Measurements from ENCODE around the gene DSCAML1.

DSCAML1 gene

DNA sequence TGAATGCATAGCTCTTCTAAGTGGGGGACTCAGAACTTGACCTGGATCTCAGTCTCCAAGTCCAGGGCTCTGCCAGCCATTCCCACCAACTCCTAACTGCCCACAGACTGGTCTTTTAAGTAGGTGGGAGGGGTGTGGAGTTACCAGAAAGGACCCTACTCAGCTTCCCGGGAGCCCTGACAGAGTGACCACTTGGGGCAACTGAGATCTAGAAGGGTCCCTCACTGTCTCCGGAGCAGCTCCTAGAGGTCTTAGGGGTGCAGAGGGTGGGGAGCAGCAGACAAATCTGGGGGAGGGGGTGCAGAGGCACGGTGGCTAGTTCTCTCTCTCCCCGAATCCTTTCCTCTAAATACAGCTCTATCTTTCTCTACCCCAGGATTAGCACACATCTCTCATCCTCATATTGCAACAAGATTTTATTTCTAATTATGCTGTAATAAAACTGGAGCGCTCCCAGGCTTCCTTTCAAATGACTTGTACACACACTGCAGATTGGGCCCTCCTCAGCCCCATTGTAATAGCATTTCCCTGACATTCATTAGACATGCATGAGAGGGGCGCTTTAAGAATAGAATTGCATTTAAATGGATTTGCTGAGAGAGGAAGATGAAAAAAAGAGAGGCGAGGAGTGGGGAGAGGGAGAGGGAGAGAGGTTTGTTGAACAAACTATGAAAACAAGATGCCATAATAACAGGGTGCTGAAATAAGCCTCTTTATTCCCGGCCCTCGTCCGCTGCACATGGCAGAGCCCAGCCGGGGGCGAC, 250.4 kb downstream of the DSCAML1 start:
- DNase-seq (ENCODE audit: low read depth) = no peak

DNA sequence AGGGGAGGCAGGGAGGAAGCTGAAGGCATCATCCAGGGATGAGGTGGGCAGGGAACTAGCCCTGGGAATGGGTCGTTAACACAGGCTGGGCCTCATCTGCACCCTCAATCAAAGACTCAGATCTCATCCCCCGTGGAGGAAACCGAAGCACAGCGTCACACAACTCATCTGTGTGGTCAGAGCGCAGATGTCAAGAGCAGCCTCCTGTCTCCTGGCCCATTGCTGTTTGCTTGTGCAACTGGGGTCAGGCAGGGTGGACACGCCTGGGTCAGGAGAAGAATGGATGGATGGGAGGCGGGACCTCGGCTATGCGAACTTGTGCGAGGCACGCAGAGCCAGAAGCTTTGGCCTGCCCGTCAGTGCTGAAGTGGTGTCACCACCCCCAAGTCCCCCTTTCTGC, 251.3 kb downstream of the DSCAML1 start:
- DNase-seq (ENCODE audit: low read depth) = no peak

DNA sequence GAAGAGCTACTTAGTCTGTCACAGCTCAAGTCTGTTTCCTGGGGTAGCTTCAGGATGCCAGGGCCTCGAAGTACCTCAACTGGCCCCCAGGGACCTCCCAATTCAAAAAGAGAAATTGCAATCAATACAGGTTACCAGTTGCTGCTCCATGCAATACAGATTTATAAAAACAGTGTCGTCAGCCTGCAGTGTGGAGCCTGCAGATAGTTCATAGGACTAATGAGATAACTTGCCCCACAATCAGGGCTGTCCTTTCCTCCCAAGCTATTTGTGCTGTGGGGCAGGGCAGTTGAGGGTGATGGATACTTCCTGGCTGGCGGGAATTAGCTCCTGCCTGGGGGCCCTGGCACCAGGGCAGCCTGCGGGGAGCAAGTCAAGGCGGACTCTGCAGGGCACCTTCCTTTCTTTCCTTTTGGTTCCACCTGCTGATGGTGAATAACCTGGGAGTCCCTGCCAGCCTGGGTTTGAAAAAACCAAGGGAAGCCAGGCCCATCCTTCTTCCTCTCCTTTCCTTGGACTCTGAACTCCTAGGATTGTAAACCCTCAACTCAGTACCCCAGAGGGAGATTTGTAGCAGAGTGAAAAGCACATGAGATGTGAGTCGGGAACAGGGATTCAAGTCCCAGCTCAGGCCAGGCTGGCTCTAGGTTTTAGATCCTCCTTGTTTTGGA, 252.8 kb downstream of the DSCAML1 start:
- no peak for DNase-seq (ENCODE audit: low read depth)

DNA sequence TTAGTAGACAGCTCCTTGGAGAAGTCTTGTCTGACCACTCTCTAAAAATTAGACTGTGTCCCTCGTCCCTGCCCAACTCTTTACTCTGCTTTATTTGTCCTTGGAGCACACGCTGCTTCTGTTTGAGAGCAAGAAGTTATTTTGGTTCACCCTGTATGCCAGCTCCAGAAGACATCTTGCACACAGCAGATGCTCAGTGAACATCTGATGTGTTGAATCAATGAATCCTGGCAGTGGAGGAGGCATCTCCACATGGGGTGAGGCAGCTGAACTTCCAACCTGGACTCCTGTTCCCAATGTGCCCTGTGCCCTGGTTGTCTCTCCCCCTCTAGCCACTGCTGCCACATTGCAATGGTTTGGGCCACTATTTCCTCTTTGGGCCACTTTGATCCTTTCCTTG, 255.8 kb downstream of the DSCAML1 start:
- DNase-seq (ENCODE audit: low read depth) = no peak

DNA sequence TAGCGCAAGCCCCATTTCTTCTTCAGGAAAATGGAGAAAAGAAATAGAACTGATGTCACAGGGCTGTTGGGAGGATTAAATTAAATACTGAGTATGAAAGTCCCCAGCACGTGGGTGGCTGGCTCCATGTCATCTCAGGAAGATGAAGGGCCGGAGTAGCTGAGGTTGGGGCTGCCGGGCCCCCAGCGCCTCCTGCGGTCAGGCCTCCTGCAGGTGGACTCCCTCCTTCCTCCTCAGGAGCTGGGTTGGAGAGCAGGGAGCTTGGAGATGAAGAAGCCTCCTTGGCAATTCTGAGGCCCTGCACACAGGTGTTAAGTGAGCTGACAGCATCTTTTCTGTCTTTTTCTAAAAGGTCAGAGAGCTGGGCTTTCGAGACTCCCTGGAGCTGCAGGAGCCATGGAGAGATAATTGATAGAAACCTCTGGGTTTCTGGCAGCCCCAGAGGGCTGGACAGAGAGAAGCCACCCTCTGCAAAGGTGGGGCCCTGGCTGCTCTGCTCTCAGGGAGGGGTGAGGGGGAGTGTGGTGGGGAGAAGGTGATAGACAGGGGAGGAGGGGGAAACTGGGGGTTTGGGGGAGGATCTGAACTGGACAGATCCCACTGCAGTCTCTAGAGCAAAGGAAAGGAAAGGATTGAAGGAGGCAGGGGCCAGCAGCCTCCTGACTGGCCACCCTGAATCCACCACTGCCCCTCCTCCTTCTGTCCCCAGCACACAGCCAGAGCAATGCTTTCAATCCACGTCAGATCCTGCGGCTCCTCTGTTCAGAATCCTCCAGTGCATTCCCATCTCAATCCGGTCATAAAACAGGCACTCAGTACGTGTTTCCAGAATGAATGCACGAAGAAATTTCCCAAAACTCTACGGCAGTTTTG, 258.5 kb downstream of the DSCAML1 start:
- DNase-seq (ENCODE audit: low read depth) = no peak

DNA sequence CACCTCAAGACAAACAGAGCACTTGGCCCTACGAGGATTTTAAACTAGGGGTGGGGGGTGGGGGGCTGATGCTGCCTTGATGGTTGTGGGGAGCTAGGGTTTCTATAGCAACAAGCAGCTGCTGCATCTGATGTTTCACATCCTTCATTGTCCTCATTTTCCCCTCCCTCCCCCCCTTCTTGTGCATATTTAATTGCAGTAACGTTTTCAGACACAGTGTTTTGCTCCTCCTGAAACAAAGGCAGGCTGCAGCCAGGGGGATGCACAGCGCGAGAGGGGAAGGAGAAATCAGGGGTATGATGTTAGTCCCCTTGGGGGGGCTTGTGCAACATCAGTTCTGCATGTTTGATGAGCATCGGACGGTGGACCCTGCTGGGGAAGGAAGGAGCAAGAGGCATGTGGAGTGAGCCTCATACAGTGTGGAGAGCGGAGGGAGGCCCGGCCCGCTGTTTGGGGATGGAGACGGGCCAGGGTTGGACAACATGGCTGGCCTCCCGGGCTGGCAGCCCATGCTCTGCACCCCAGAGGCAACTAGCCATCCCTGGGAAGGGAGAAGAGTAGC, 261.1 kb downstream of the DSCAML1 start:
- no peak for DNase-seq (ENCODE audit: low read depth)

DNA sequence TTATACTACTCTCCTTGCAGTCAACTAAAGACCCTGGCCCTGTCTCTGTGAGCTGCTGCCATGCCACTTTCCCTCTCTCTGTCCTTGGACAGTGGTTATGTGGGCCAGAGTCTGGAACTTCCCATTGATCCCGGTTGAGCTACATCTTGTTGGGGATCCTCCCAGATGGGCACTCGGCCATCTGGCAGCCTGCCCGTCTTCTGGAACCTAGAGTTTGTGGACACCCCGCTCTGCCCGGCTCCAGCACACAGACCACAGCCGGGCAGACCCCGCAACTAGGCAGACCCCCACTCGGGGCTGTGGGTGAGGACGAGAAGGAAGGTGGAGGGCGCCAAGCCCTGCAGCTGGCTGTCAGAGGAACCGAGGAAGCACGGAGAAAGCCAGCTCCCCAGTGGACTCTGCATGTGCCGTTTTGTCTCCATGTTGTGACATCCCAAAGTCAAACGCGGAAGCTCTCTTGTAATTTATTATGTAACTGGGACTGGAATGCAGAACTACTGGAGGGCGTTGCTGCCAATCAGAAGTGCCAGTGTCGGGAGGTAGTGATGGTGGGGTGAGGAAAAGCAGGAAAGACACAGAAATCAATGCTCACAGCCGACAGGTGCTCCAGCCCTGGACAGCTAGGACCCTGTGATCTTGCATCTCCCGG, 261.7 kb downstream of the DSCAML1 start:
- DNase-seq (ENCODE audit: low read depth) = no peak

DNA sequence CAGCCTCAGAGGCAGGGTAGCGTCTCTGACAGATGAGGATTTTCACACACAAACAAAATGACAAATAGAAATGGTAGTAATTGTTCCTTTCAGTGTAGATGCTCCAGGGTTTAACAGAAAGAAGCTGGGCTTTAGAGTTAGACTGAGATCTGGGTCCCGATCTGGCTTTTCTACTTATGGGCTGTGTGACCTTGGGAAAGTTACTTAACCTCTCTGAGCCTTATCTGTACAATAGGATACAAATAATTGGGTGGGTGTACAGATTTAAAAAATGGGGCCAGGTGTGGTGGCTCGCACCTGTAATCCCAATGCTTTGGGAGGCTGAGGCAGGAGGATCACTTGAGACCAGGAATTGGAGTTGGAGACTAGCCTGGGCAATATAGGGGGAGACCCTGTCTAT, 264.4 kb downstream of the DSCAML1 start:
- DNase-seq (ENCODE audit: low read depth) = no peak

DNA sequence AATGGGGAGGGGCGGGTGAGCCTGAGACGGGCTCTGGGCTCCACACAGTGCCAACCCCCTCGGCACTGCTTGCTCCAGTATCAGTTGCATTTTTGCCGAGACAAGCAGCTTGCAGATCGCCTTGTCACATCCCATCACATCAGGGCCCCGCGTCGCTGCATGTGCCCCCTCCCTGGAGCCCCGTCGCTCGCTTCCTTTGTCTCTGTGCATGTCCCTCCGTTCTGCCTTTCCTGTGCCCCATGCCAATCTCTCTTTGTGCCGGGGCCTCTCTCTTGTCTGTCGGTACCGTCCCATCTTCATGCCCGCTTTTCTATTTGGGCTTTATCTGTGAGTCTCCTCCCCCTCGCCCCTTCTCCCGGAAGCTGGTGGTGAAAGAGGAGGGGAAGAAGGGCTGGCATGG, 267.2 kb downstream of the DSCAML1 start:
- no peak for DNase-seq (ENCODE audit: low read depth)

DNA sequence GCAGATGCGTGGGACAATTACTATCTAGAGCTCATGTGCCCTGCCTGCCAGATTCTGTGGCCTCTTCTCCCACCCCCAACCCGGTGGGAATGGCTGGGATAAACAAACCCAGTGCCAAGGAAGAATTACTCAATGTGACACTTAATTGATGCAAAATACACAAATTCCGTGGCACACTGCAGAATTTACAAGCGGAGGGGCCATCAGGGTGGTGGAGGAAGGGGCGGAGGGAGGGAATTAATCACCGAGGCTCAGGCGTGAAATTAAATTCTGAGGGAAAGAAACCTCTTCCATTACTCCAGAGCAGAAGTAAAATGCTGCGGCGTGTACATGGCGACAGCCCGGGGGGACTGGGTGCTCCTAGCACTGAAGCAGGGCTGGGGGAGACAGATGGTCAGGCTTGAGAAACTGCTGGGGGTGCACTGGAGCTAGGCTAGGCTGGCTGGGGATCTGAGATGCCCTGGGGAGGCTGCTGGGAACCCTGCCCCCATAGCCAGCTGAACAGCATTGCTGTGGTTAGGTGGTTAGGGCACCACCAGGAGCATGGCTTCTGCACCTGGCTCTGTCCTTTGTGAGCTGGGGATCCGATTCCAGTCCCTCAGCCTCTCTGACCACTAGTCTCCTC, 268.8 kb downstream of the DSCAML1 start:
- no peak for DNase-seq (ENCODE audit: low read depth)

DNA sequence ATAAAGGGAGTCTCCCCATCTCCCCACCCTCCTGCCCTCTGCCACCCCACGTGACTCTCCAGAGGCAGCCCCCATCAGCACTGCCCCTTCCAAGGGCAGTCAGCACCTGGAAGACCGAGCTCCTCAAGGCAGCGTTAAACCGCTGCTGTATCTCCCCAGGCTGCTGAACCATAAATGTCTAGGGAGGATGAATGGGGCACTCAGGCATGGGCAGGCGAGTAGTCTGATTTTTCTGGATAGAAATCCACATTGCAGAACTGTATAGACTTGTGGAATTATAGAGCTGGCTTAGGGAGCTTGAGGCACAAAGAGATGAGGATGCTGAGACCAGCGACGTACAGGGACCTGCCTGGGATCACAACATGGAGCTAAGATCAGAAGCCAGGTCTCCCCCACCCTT, 269.7 kb downstream of the DSCAML1 start:
- no peak for DNase-seq (ENCODE audit: low read depth)

DNA sequence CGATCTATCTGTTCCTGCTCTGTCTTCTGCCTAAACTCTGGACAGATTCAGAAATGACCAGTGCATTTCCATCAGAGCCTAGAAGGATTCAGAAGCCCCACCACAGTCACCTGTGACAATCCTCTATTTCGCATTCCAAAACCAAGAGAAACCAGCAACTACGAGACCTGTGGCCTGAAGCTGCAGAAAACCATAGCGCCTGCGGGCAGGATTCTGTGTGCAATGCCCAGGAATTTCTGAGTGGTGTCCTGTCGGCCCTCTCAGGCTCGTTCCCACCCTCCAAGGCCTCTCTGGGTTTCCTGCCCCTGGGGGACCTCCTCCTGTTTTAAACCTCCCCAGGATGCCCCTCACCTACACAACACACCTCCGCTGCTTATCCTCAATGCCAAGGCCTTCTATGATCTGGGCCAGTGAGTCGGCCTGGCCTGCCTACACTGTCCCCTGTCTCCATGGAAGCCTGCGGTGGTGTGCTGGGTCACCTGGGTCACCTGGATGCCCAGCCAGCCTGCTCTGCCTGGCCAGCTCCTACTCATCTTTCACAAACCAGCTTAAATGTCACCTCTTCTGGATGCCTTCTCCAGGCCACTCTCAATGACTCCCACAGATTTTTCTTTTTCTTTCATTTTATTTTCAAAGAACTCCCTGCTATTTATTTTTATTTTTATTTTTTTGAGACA, 271.0 kb downstream of the DSCAML1 start:
- DNase-seq (ENCODE audit: low read depth) = no peak

DNA sequence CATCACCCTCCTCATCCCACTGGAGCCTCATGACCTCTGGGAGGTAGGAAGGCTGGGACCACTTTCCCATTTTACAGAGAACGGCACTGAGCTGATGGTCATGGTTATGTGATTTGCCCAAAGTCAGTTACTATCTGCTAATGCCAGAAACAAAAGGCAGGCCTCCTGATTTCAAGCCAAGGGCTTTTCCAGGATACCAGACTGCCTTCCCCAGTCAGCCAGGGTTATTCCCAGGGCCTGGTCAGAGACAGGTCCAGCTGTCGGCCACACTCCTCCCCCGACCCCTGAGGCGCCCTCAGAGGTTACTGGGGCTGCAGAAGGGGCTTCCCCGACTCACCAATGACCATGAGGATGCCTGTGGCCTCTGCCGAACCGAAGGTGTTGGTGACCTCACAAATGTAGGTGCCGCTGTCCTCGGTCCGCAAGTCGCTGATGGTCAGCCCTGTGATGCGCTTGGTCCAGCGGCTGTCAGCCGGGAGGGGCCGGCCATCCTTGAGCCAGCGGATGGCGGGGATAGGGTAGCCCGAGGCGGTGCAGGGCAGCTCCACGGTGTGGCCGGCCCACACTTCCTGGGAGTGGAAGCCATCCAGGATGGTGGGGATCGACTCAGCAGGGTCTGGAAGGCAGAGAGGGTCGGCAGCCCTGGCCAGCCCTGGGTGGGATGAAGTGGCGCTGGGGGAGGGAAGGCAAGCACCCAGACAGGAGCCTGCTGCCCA, 272.4 kb downstream of the DSCAML1 start:
- DNase-seq (ENCODE audit: low read depth) = no peak

DNA sequence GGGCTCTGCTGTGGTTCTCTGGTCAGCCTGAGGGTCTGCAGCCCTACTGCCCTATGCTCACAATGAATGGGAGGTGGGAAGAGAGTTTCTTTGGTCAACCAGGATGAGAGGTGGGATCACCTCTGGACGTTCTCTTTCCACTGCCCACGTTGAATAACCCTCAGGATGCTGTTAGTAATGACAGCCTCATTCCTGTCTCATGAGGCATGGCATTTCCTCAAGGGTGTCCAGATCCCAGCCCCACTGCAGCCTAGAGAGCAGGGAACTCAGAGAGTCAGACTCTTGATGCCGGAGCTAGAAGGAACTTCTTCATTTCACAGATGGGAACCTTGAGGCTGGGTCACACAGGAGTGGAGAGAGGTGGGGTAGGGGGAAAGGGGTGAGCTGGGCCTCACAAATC, 273.3 kb downstream of the DSCAML1 start:
- no peak for DNase-seq (ENCODE audit: low read depth)

DNA sequence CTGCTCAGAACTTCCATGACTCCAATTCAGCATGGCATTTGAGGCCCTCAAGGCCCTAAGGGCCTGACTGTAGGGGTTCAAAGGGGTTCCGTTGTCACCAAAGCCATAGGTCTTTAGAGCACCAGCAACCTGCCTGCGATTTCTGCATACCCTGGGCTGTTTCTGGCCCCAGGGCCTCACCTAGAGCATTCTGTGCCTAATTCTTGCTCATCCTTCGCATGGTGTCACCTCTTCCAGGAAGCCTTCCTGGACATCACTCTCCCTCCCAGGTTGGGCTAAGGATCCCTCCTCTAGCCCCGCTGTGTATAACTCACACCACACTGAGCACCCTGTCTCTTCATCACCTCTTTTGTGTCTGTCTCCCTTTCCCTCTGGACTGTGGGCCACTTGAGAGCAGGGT, 275.0 kb downstream of the DSCAML1 start:
- no peak for DNase-seq (ENCODE audit: low read depth)

DNA sequence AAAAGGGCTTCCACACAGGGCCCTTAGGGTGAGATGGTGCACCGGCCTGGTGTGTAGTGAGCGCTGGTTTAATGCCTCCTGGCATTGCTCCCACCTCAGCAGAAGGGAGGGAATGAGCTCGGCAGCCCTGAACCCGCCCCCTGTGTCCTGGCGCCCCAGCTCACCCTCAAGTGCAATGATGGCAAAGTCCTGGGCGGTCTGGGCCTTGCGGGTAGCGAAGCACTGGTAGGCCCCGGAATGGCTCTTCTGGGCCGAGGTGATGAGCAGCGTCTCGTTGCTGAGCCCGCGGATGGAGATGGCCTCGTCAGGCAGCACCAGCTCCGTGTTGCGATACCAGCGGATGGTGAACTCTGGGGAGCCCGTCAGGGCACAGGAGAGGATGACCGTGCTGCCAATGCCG, 276.1 kb downstream of the DSCAML1 start:
- DNase-seq (ENCODE audit: low read depth) = no peak

DNA sequence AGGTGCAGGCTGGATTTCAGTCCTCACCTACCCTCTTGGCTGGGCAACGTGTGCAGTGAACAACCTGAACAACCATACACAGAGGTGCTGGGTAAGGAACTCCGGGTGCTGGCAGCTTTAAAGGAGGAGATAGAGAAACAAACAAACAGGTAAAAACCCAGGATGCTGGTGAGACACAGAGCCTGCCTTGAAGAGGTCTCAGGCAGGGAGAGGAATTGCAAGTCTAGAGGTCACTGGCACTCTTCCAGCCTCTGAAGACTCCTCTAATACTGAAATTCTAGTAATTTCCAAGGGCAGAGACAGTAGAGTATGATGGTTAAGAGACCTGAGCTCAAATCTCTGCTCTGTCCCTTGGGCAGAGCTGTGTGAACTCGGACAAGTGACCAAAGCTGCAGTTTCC, 276.8 kb downstream of the DSCAML1 start:
- no peak for DNase-seq (ENCODE audit: low read depth)

DNA sequence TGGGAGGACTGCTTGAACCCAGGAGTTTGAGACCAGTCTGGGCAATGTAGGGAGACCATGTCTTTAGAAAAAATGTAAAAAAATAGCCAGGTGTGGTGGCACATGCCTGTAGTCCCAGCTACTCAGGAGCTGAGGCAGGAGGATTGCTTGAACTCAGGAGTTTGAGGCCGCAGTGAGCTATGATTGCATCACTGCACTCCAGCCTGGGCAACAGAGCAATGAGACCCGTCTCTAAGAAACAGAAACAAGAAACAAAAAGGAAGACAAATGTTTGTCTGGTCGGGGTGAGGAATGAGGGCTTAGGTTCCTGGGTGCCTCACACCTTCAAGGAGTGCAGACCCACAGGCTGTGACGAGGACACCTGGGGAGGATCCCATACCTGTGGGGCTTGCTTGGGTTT, 277.4 kb downstream of the DSCAML1 start:
- DNase-seq (ENCODE audit: low read depth) = no peak

DNA sequence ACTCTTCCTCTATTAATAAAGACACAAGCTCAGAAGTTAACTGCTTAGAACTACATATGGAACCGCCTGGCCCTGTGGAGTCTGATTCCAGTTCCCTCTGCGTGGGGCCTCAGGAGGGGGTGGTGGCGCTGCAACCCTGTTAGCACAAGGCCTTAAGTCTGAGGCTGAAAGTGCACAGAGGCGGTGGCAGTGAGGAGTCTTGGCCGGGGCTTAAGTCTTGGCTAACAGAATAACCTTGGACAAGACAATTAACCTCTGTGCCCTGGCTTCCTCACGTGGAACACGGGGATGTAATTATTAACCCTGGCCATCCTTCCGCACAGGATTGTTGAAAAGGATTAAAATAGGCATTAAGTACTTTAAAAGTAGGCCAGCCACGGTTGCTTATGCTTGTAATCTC, 277.8 kb downstream of the DSCAML1 start:
- DNase-seq (ENCODE audit: low read depth) = no peak

DNA sequence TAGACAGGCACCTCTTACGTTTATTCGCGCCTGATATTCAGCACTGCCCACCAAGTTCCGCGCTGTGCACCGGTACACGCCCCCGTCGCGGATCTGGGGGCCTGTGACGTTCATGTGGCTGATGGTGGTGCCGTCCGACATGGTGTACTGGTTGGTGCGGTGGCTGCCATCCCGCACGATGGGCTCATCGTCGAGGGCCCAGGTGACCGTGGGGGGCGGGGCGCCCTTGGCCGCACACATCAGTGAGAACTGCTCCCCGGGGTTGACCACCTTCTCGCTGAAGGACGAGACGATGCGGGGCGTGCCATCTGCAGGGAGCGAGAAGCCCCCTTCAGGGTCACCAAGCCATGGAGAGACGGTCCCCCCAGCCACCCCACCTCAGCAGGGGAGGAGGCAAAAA, 278.6 kb downstream of the DSCAML1 start:
- DNase-seq (ENCODE audit: low read depth) = no peak

Measured in stimulated activated CD8-positive, alpha-beta memory T cell treated with anti-CD3 and anti-CD28 coated beads, Interleukin-12 subunit alpha, Interleukin-12 subunit beta, amount 100 ng/mL, for 4 hours (primary cell).